ACC112 (cell line): ENCODE data around the gene ANKS1B.
"Not testable (repeated sequence)": the region's sequence is repeated elsewhere in the genome, so short reads cannot be mapped to it uniquely, and the experiment has no call there.

ENCODE experiments used
- H2AFZ ChIP-seq: fragments of 200-600 bp; sonication (generic); one replicate; pipeline ENCODE4 v1.6.0; 2017; ENCODE audit warnings: antibody characterized with exemption, low read length; ENCODE audit not compliant: unreplicated experiment
- H3K27ac ChIP-seq: fragments of 200-600 bp; sonication (generic); 2 replicates; pipeline ENCODE4 v1.5.1; 2014; ENCODE audit warnings: low read depth, mild to moderate bottlenecking, antibody characterized with exemption, low read length, moderate library complexity
- H3K27me3 ChIP-seq: fragments of 200-600 bp; sonication (generic); 2 replicates; pipeline ENCODE4 v1.6.1; 2014; ENCODE audit warnings: mild to moderate bottlenecking, antibody characterized with exemption, low read length, moderate library complexity, mixed read lengths; ENCODE audit not compliant: insufficient read depth
- H3K36me3 ChIP-seq: fragments of 200-600 bp; sonication (generic); 2 replicates; pipeline ENCODE4 v1.6.1; 2016; ENCODE audit warnings: mild to moderate bottlenecking, antibody characterized with exemption, low read length, moderate library complexity, mixed read lengths; ENCODE audit not compliant: insufficient read depth
- H3K4me1 ChIP-seq: fragments of 200-600 bp; sonication (generic); one replicate; pipeline ENCODE4 v1.6.1; 2016; ENCODE audit warnings: low read length, mixed read lengths; ENCODE audit not compliant: insufficient read depth, unreplicated experiment, control insufficient read depth
- H3K4me3 ChIP-seq: fragments of 200-600 bp; sonication (generic); 2 replicates; pipeline ENCODE4 v1.5.1; 2014; ENCODE audit warnings: mild to moderate bottlenecking, low read depth, low read length
- H3K79me2 ChIP-seq: fragments of 200-600 bp; sonication (generic); one replicate; pipeline ENCODE4 v1.6.0; 2016; ENCODE audit warnings: low read length; ENCODE audit not compliant: control insufficient read depth, unreplicated experiment, insufficient read depth

The ANKS1B gene

DNA sequence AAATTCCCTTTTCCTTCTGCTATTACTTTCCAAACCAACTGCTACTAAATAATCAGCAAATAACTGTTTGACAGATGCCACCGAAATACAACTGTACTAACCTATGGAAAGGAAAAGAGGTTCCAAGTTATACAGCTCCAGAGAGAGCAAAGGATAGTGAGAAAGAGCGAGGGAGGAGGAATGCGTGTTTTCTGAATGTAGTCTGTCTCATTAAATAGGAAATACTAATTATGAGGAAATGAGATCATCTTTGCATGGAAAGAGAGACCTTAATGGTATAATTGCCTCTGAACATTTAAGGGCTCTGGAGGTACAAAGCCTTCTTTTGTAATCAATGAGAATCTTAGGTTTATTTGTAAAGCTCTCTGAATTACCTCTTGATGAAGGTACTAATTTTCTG, 1144.4 kb downstream of the ANKS1B start:
- Histone ChIP-seq H3K79me2 (no peaks in the 10 kb centered on the region), H3K27ac (no peak overlapping the region), H3K4me1 (no peaks in the 10 kb centered on the region), H2AFZ (no peak overlapping the region), H3K4me3 (no peak overlapping the region), H3K36me3 (no peaks in the 10 kb centered on the region), H3K27me3 (peaks cover 65% of the 10 kb centered on the region)

DNA sequence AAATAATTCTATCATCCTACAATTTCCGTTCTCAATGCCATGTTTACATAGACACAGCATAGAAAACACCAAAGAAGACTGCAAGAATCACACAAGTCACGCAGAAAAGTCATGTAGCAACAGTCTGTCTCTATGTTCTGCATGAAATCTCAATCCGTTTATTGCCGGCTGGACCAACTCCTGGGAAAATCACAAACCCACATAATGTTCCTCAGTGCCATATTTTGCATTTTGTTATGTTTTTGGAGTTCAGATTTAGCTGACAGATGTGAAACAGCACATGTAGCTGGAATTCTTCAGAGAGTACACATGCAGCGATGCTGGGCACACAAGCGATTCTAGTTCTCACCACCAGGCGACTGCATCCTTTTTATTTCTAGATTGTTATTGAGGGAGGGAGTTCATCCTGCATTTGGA, 1146.5 kb downstream of the ANKS1B start:
- Histone ChIP-seq H3K4me3 (no peak overlapping the region), H3K4me1 (no peaks in the 10 kb centered on the region), H2AFZ (no peak overlapping the region), H3K36me3 (no peaks in the 10 kb centered on the region), H3K27ac (no peak overlapping the region), H3K27me3 (peaks cover 62% of the 10 kb centered on the region), H3K79me2 (no peaks in the 10 kb centered on the region)

DNA sequence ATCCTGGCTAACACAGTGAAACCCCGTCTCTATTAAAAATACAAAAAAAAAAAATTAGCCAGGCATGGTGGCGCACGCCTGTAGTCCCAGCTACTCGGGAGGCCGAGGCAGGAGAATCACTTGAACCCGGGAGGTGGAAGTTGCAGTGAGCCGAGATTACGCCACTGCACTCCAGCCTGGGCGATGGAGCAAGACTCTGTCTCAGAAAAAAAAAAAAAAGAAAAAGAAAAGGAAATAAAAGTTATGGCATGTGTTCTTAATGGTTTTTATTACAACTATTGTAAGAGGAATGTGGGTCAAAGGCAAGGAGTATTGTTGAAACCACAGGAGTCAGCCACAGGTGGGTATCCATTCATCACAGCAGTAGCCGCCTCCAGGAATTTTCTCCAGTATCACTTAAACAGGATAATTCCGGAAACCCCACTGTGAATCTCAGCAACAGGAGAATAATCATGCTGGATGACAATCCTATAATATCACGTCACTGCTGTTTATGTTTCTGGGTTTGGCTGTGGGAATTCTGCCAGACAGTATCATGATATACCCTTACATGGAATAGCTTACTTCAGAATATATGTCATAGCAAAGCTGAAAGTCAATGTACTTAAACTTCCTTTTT, 1147.5 kb downstream of the ANKS1B start:
- not testable (repeated sequence) for H3K4me1 ChIP-seq, H3K27ac ChIP-seq, H2AFZ ChIP-seq, H3K36me3 ChIP-seq, H3K79me2 ChIP-seq, H3K4me3 ChIP-seq
- peaks cover 57% of the 10 kb centered on the region for H3K27me3 ChIP-seq

GRCh38 chr12:98830657-98831056, 1154.1 kb downstream of the ANKS1B start:
- Histone ChIP-seq H3K4me1 (no peaks in the 10 kb centered on the region), H2AFZ (no peak overlapping the region), H3K27me3 (peaks cover 13% of the 10 kb centered on the region; the same call in 1 of the 2 replicates)

DNA sequence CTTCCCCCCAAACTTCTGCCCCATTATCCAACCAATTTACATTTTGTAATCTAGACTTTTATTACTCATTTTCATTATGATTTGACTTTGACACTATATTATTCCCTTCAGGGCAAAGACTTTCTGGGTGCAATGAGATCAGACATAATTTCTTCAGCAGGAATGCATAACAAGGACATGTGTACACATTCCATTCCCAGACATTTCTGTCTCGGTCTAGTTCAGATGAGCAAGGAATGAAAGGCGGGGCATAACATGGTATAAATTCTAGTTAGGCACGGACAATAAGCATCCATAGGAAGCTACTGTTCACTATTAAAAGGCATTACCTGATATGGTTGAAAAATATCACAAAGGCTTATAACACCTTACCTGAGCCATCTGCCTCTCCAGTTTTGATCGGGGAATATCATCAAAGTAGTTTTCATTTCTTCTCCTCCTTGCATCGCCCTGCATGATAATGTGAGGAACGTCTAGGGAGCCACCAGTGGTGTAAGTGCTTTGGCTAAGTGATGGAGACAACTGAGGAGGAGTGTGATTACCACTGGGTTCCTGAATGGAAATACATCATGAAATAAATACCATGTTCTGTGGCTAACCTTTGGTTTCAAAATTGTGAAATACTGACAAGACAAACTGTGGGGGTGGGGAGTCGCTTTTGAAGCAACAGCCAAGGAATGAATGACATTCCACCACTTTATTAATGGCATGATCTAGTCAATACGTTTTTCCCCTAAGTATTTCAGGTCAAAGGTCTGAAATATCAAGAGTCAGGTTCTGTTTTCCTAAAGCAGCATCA, 1155.7 kb downstream of the ANKS1B start:
- Histone ChIP-seq H3K27ac (no peak overlapping the region), H3K4me3 (no peak overlapping the region), H3K4me1 (no peaks in the 10 kb centered on the region), H3K36me3 (no peaks in the 10 kb centered on the region), H3K79me2 (no peaks in the 10 kb centered on the region), H2AFZ (no peak overlapping the region), H3K27me3 (peaks cover 6% of the 10 kb centered on the region; the same call in 1 of the 2 replicates)

More at GRCh38 chr12:98830657-98831056, 1154.1 kb downstream of the ANKS1B start:
- H3K36me3 ChIP-seq = no peaks in the 10 kb centered on the region
- H3K27ac ChIP-seq = no peak overlapping the region
- H3K4me3 ChIP-seq = no peak overlapping the region
- H3K79me2 ChIP-seq = no peaks in the 10 kb centered on the region

DNA sequence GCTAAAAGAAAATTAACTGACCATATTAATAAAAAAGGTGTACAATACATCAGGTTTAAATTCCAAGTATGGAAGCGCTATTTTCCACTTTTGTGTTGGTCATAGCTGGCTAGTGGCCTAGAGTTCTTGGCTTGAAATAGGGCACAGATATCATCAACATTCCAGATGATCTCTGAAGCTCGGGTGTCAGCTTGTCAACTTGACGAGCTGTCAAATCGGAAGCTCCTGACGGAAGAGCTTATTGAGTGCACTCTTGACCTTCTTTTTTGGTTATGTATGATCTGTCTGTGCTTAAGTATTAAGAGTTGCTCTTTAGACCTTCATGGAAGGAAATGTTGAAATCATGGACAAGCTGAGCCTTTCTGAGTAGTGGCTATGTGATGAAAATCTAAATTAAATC, 1161.7 kb downstream of the ANKS1B start:
- no peaks in the 10 kb centered on the region for H3K4me1 ChIP-seq
- H3K79me2 ChIP-seq = no peaks in the 10 kb centered on the region
- no peak overlapping the region for H2AFZ ChIP-seq
- no peaks in the 10 kb centered on the region for H3K36me3 ChIP-seq
- H3K4me3 ChIP-seq = no peak overlapping the region
- peaks cover 17% of the 10 kb centered on the region; the same call in 1 of the 2 replicates for H3K27me3 ChIP-seq
- no peak overlapping the region for H3K27ac ChIP-seq

- Histone ChIP-seq H3K4me1 (no peaks in the 10 kb centered on the region), H3K27ac (no peak overlapping the region), H2AFZ (no peak overlapping the region), H3K36me3 (no peaks in the 10 kb centered on the region), H3K4me3 (no peak overlapping the region), H3K79me2 (no peaks in the 10 kb centered on the region), H3K27me3 (peaks cover 20% of the 10 kb centered on the region; the same call in 1 of the 2 replicates)
Observed at GRCh38 chr12:98821866-98822265, 1162.9 kb downstream of the ANKS1B start.

DNA sequence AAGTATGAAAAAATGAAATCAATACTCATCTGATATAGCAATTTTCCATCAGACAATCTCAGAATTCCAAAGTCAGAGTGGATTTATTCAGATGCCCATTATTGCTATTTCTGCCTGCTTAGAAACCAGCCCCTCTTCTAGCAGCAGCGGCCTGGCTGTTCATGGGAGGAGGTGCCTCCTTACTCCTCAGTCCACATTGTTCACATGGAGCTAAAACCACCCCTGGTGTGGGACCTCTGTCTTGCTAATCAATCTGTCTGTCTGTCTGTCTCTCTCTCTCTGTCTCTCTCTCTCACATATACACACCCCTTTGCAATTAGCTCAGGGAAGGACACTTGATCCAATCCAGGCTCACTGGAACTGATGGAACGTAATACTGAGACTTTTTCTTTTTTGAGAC, 1163.5 kb downstream of the ANKS1B start:
- H3K4me1 ChIP-seq = no peaks in the 10 kb centered on the region
- H3K79me2 ChIP-seq = no peaks in the 10 kb centered on the region
- H3K27ac ChIP-seq = no peak overlapping the region
- no peak overlapping the region for H3K4me3 ChIP-seq
- peaks cover 22% of the 10 kb centered on the region; the same call in 1 of the 2 replicates for H3K27me3 ChIP-seq
- H3K36me3 ChIP-seq = no peaks in the 10 kb centered on the region
- no peak overlapping the region for H2AFZ ChIP-seq

- no peak overlapping the region for H2AFZ ChIP-seq
- no peaks in the 10 kb centered on the region for H3K79me2 ChIP-seq
- no peak overlapping the region for H3K27ac ChIP-seq
- H3K27me3 ChIP-seq = peaks cover 22% of the 10 kb centered on the region; the same call in 1 of the 2 replicates
- H3K4me1 ChIP-seq = no peaks in the 10 kb centered on the region
- H3K4me3 ChIP-seq = no peak overlapping the region
- H3K36me3 ChIP-seq = no peaks in the 10 kb centered on the region
Observed at GRCh38 chr12:98819821-98820404, 1164.8 kb downstream of the ANKS1B start.

- H3K79me2 ChIP-seq = no peaks in the 10 kb centered on the region
- peaks cover 22% of the 10 kb centered on the region; the same call in 1 of the 2 replicates for H3K27me3 ChIP-seq
- no peak overlapping the region for H3K4me3 ChIP-seq
- H3K4me1 ChIP-seq = no peaks in the 10 kb centered on the region
- no peaks in the 10 kb centered on the region for H3K36me3 ChIP-seq
- no peak overlapping the region for H3K27ac ChIP-seq
- H2AFZ ChIP-seq = no peak overlapping the region
Observed at GRCh38 chr12:98819071-98819470, 1165.7 kb downstream of the ANKS1B start.
